ENCODE measurements around the gene MIEN1. TPM values are rescaled to one million over a fixed set of nuclear protein-coding genes. Genes with fewer than 3 reads are reported as not detected.

MIEN1 gene
- total RNA-seq, 1 experiment from 2014 or later: 50.8 TPM

DNA sequence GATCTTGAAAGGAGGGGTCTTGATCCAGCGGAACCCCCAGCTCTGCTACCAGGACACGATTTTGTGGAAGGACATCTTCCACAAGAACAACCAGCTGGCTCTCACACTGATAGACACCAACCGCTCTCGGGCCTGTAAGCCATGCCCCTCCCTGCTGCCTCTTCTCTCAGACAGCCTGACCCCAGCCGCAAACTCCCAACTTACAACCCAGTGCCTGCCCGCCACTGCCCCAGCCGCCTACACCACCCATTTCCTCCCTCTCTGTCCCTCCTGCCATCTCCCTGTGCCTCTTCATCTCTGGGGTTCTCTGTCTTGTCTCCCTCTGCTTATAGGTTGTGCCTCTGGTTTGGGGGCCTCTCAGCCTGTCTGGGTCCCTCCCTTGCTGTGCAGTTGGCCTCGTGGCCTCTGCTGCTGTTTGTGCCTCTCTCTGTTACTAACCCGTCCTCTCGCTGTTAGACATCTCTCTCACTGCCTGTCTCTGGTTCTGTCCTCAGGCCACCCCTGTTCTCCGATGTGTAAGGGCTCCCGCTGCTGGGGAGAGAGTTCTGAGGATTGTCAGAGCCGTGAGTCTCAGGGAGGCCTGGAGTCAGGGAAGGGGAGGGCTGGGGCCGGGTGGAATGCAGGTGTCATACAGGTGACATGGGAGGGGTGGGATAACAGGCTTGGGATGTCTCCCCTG is 20.9 kb downstream of the MIEN1 start:
- Histone ChIP-seq H3K4ac (ENCODE audit: low read depth, low read length) (no peak overlapping the region), H3K4me2 (ENCODE audit: insufficient read depth, insufficient read length, low read length) (no peak overlapping the region), H4K5ac (ENCODE audit: insufficient read length, low read depth, low read length) (no peak overlapping the region), H2BK15ac (ENCODE audit: low read depth, low read length) (no peak overlapping the region), H3K9me3 (ENCODE audit: control insufficient read depth, low read depth, low read length) (no peaks in the 10 kb centered on the region), H3K56ac (ENCODE audit: insufficient read length, low read depth, low read length) (no peak overlapping the region), H3K79me1 (ENCODE audit: insufficient read depth, low read depth, low read length, poor library complexity, severe bottlenecking) (no peaks in the 10 kb centered on the region), H3K23ac (ENCODE audit: insufficient read length, low read depth, low read length) (no peak overlapping the region), H4K91ac (ENCODE audit: insufficient read length, low read depth, low read length) (no peak overlapping the region), H3K23me2 (ENCODE audit: insufficient read length, low read depth, low read length, poor library complexity, severe bottlenecking) (no peaks in the 10 kb centered on the region), H3K9ac (ENCODE audit: extremely low read depth, insufficient read length, low read length) (no peak overlapping the region), H3K27me3 (ENCODE audit: insufficient read depth, low read length) (no peaks in the 10 kb centered on the region), H2BK12ac (ENCODE audit: insufficient read length, low read depth, low read length) (no peak overlapping the region), H3K27ac (ENCODE audit: insufficient read length, low read depth, low read length) (no peak overlapping the region), H3K79me2 (ENCODE audit: insufficient read depth, low read length) (peaks cover 18% of the 10 kb centered on the region; the same call in 1 of the 2 replicates), H3T11ph (ENCODE audit: low read length) (no peak overlapping the region), H4K8ac (replicated peaks; ENCODE audit: insufficient read length, low read depth, low read length) (no peak overlapping the region), H2AFZ (ENCODE audit: low read length) (no peak overlapping the region), H3K14ac (ENCODE audit: insufficient read depth, low read length) (no peak overlapping the region), H2BK120ac (ENCODE audit: low read depth, low read length, poor library complexity, severe bottlenecking) (no peak overlapping the region), H3K18ac (ENCODE audit: insufficient read length, low read depth, low read length) (no peak overlapping the region), H3K4me1 (ENCODE audit: insufficient read depth, low read length) (peaks cover 3% of the 10 kb centered on the region; the same call in 1 of the 2 replicates), H2AK5ac (ENCODE audit: insufficient read length, low read length) (no peak overlapping the region), H2BK5ac (ENCODE audit: insufficient read length, low read length) (no peak overlapping the region), H4K20me1 (ENCODE audit: control insufficient read depth, insufficient read depth, insufficient read length) (no peaks in the 10 kb centered on the region), H2BK20ac (ENCODE audit: low read depth, low read length, poor library complexity, severe bottlenecking) (no peak overlapping the region)
- peaks cover 64 to 77% (median 68%) of the 10 kb centered on the region in 3 experiments; a peak in 6 of 7 replicates for H3K36me3 Mint-ChIP-seq (ENCODE audit: insufficient read depth in 1 of 3, low read depth in 3 of 3)
- H3K9me3 Mint-ChIP-seq: no peaks in the 10 kb centered on the region
- peaks cover 16% of the 10 kb centered on the region in 2 experiments for H3K4me1 Mint-ChIP-seq
- TF ChIP-seq, protein P1, sequence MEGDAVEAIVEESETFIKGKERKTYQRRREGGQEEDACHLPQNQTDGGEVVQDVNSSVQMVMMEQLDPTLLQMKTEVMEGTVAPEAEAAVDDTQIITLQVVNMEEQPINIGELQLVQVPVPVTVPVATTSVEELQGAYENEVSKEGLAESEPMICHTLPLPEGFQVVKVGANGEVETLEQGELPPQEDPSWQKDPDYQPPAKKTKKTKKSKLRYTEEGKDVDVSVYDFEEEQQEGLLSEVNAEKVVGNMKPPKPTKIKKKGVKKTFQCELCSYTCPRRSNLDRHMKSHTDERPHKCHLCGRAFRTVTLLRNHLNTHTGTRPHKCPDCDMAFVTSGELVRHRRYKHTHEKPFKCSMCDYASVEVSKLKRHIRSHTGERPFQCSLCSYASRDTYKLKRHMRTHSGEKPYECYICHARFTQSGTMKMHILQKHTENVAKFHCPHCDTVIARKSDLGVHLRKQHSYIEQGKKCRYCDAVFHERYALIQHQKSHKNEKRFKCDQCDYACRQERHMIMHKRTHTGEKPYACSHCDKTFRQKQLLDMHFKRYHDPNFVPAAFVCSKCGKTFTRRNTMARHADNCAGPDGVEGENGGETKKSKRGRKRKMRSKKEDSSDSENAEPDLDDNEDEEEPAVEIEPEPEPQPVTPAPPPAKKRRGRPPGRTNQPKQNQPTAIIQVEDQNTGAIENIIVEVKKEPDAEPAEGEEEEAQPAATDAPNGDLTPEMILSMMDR (conservative IDR thresholded peaks at IDR 0.05): no peak
- peak overlapping the region in 1 of 2 experiments; percentile 22; a peak in 1 of 5 replicates for H3K4me3 Mint-ChIP-seq
- peak overlapping the region; percentile 11 to 79 (median 56); a peak in 5 of 7 replicates for H3K27ac Mint-ChIP-seq
- no CpG with 5 or more reads among the region's 14 CpGs for WGBS (ENCODE audit: extremely low coverage, insufficient read length, low lambda C conversion rate)
- DNase-seq: no peak
- H3K27me3 Mint-ChIP-seq (ENCODE audit: low read depth): no peaks in the 10 kb centered on the region; the same call in 1 of the 2 replicates

Data from H9 (cell line).